ENCODE results near the gene SCGB2B2.

DNA sequence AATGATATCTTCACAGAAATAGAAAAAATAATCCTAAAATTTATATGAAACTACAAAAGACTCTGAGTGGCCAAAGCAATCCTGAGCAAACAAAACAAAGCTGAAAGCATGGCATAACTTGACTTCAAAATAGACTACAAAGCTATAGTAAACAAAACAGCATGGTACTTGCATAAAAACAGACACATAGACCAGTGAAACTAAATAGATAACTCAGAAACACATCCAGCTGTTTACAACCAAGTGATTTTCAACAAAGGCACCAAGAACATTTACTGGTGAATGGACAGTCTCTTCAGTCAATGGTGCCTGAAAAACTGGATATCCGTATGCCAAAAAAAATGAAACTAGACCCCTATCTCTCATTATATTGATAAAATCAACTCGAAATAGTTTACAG, 25.2 kb downstream of the SCGB2B2 start:
- TF ChIP-seq POLR2AphosphoS5 (IDR thresholded peaks at IDR 0.05; ENCODE audit: low read depth, low read length) (no peak), CTCF (IDR thresholded peaks at IDR 0.05) (no peak), REST (IDR thresholded peaks at IDR 0.05; ENCODE audit: insufficient read depth in 1 of 2, low read depth in 2 of 2, low read length in 1 of 2) (no peak), TCF7L2 (IDR thresholded peaks at IDR 0.05; ENCODE audit: low read depth, low read length) (no peak)

Measured in Panc1 (cell line).